Activated T-cell treated with anti-CD3 and anti-CD28 coated beads, Interleukin-2, amount 50 U/mL, for 24 hours (primary cell): ENCODE measurements around the gene MAP3K5.

Source experiments
- DNase-seq: peaks from one replicate; pipeline ENCODE4 v3.0.0-alpha.2; 2020
- H3K27ac Mint-ChIP-seq: 2 replicates; pipeline ENCODE4 v1.8.0; 2020; ENCODE audit warnings: mild to moderate bottlenecking, mixed read lengths
- H3K27me3 Mint-ChIP-seq: 2 replicates; pipeline ENCODE4 v1.8.0; 2020; ENCODE audit warnings: mixed read lengths
- H3K36me3 Mint-ChIP-seq: 2 replicates; pipeline ENCODE4 v1.8.0; 2020; ENCODE audit warnings: low read depth, mixed read lengths
- H3K4me1 Mint-ChIP-seq: 2 replicates; pipeline ENCODE4 v1.8.0; 2020; ENCODE audit warnings: low read depth, mixed read lengths
- H3K4me3 Mint-ChIP-seq: 2 replicates; pipeline ENCODE4 v1.8.0; 2020; ENCODE audit warnings: mild to moderate bottlenecking, moderate library complexity, mixed read lengths
- H3K9me3 Mint-ChIP-seq: 2 replicates; pipeline ENCODE4 v1.8.0; 2020; ENCODE audit warnings: mixed read lengths

MAP3K5 gene

GRCh38 chr6:136662347-136663237, 129.7 kb downstream of the MAP3K5 start:
- no peak for DNase-seq
- Mint-ChIP-seq H3K36me3 (peaks cover 17% of the 10 kb centered on the region), H3K27me3 (no peaks in the 10 kb centered on the region), H3K4me3 (no peak overlapping the region), H3K9me3 (no peaks in the 10 kb centered on the region), H3K27ac (no peak overlapping the region), H3K4me1 (no peaks in the 10 kb centered on the region)

GRCh38 chr6:136660727-136661126, 131.6 kb downstream of the MAP3K5 start:
- H3K27me3 Mint-ChIP-seq: no peaks in the 10 kb centered on the region
- H3K4me3 Mint-ChIP-seq: no peak overlapping the region
- H3K4me1 Mint-ChIP-seq: no peaks in the 10 kb centered on the region
- no peaks in the 10 kb centered on the region for H3K9me3 Mint-ChIP-seq
- H3K36me3 Mint-ChIP-seq: peaks cover 21% of the 10 kb centered on the region
- no peak for DNase-seq
- H3K27ac Mint-ChIP-seq: no peak overlapping the region

- Mint-ChIP-seq H3K9me3 (no peaks in the 10 kb centered on the region), H3K27me3 (no peaks in the 10 kb centered on the region), H3K4me3 (no peak overlapping the region), H3K36me3 (peaks cover 21% of the 10 kb centered on the region), H3K27ac (no peak overlapping the region), H3K4me1 (no peaks in the 10 kb centered on the region)
- DNase-seq: no peak
Measured at GRCh38 chr6:136659991-136660499, 132.2 kb downstream of the MAP3K5 start.

GRCh38 chr6:136658711-136659110, 133.6 kb downstream of the MAP3K5 start:
- Mint-ChIP-seq H3K27me3 (no peaks in the 10 kb centered on the region), H3K9me3 (no peaks in the 10 kb centered on the region), H3K36me3 (peaks cover 24% of the 10 kb centered on the region), H3K4me3 (no peak overlapping the region), H3K4me1 (no peaks in the 10 kb centered on the region), H3K27ac (no peak overlapping the region)
- no peak for DNase-seq

GRCh38 chr6:136657666-136658065, 134.6 kb downstream of the MAP3K5 start:
- H3K27ac Mint-ChIP-seq: no peak overlapping the region
- no peaks in the 10 kb centered on the region for H3K27me3 Mint-ChIP-seq
- H3K4me1 Mint-ChIP-seq: no peaks in the 10 kb centered on the region
- no peaks in the 10 kb centered on the region for H3K9me3 Mint-ChIP-seq
- H3K36me3 Mint-ChIP-seq: peaks cover 24% of the 10 kb centered on the region
- no peak for DNase-seq
- no peak overlapping the region for H3K4me3 Mint-ChIP-seq

GRCh38 chr6:136656121-136656520, 136.2 kb downstream of the MAP3K5 start:
- no peak for DNase-seq
- H3K36me3 Mint-ChIP-seq: peaks cover 24% of the 10 kb centered on the region
- no peaks in the 10 kb centered on the region for H3K9me3 Mint-ChIP-seq
- H3K4me1 Mint-ChIP-seq: no peaks in the 10 kb centered on the region
- H3K27me3 Mint-ChIP-seq: no peaks in the 10 kb centered on the region
- no peak overlapping the region for H3K27ac Mint-ChIP-seq
- H3K4me3 Mint-ChIP-seq: no peak overlapping the region

- H3K9me3 Mint-ChIP-seq: no peaks in the 10 kb centered on the region
- H3K36me3 Mint-ChIP-seq: peaks cover 24% of the 10 kb centered on the region
- no peak overlapping the region for H3K27ac Mint-ChIP-seq
Measured at GRCh38 chr6:136655239-136656014, 136.8 kb downstream of the MAP3K5 start.

GRCh38 chr6:136654086-136654485, 138.2 kb downstream of the MAP3K5 start:
- peaks cover 20% of the 10 kb centered on the region for H3K36me3 Mint-ChIP-seq
- H3K4me1 Mint-ChIP-seq: no peaks in the 10 kb centered on the region
- H3K4me3 Mint-ChIP-seq: no peak overlapping the region
- H3K9me3 Mint-ChIP-seq: no peaks in the 10 kb centered on the region
- no peaks in the 10 kb centered on the region for H3K27me3 Mint-ChIP-seq
- DNase-seq: no peak
- H3K27ac Mint-ChIP-seq: no peak overlapping the region

More at GRCh38 chr6:136655239-136656014, 136.8 kb downstream of the MAP3K5 start:
- DNase-seq: no peak
- H3K4me1 Mint-ChIP-seq: no peaks in the 10 kb centered on the region
- no peak overlapping the region for H3K4me3 Mint-ChIP-seq
- H3K27me3 Mint-ChIP-seq: no peaks in the 10 kb centered on the region

- no peaks in the 10 kb centered on the region for H3K9me3 Mint-ChIP-seq
- H3K27me3 Mint-ChIP-seq: no peaks in the 10 kb centered on the region
- peaks cover 13% of the 10 kb centered on the region for H3K36me3 Mint-ChIP-seq
- H3K27ac Mint-ChIP-seq: no peak overlapping the region
- no peaks in the 10 kb centered on the region for H3K4me1 Mint-ChIP-seq
- no peak for DNase-seq
- no peak overlapping the region for H3K4me3 Mint-ChIP-seq
Measured at GRCh38 chr6:136652656-136653055, 139.6 kb downstream of the MAP3K5 start.

GRCh38 chr6:136651982-136652381, 140.3 kb downstream of the MAP3K5 start:
- no peak overlapping the region for H3K27ac Mint-ChIP-seq
- H3K27me3 Mint-ChIP-seq: no peaks in the 10 kb centered on the region
- H3K4me3 Mint-ChIP-seq: no peak overlapping the region
- peaks cover 6% of the 10 kb centered on the region for H3K36me3 Mint-ChIP-seq
- H3K9me3 Mint-ChIP-seq: no peaks in the 10 kb centered on the region
- DNase-seq: no peak
- no peaks in the 10 kb centered on the region for H3K4me1 Mint-ChIP-seq

GRCh38 chr6:136647363-136647852, 144.9 kb downstream of the MAP3K5 start:
- Mint-ChIP-seq H3K27ac (no peak overlapping the region), H3K9me3 (no peaks in the 10 kb centered on the region), H3K4me1 (no peaks in the 10 kb centered on the region), H3K4me3 (no peak overlapping the region), H3K27me3 (no peaks in the 10 kb centered on the region), H3K36me3 (no peaks in the 10 kb centered on the region)
- peak; percentile 37 for DNase-seq

- H3K27ac Mint-ChIP-seq: no peak overlapping the region
- no peaks in the 10 kb centered on the region for H3K4me1 Mint-ChIP-seq
Measured at GRCh38 chr6:136646377-136646776, 145.9 kb downstream of the MAP3K5 start.

GRCh38 chr6:136644597-136644952, 147.7 kb downstream of the MAP3K5 start:
- no peaks in the 10 kb centered on the region for H3K36me3 Mint-ChIP-seq
- H3K4me3 Mint-ChIP-seq: no peak overlapping the region
- H3K27me3 Mint-ChIP-seq: no peaks in the 10 kb centered on the region
- H3K9me3 Mint-ChIP-seq: no peaks in the 10 kb centered on the region
- no peak for DNase-seq
- no peak overlapping the region for H3K27ac Mint-ChIP-seq
- H3K4me1 Mint-ChIP-seq: no peaks in the 10 kb centered on the region

More at GRCh38 chr6:136646377-136646776, 145.9 kb downstream of the MAP3K5 start:
- Mint-ChIP-seq H3K36me3 (no peaks in the 10 kb centered on the region), H3K4me3 (no peak overlapping the region), H3K27me3 (no peaks in the 10 kb centered on the region), H3K9me3 (no peaks in the 10 kb centered on the region)
- DNase-seq: no peak

- Mint-ChIP-seq H3K9me3 (no peaks in the 10 kb centered on the region), H3K27ac (no peak overlapping the region), H3K4me3 (no peak overlapping the region), H3K4me1 (no peaks in the 10 kb centered on the region), H3K36me3 (no peaks in the 10 kb centered on the region), H3K27me3 (no peaks in the 10 kb centered on the region)
- DNase-seq: peak; percentile 82
Measured at GRCh38 chr6:136643850-136644596, 148.3 kb downstream of the MAP3K5 start.
